LNCaP clone FGC (cell line): ENCODE measurements around the gene CACNG7.
A peak's percentile ranks its signal among the peaks of the same experiment; 100 is the strongest.
"Not testable (repeated sequence)": the region's sequence is repeated elsewhere in the genome, so short reads cannot be mapped to it uniquely, and the experiment has no call there.

Source experiments
- DNase-seq: peaks from one replicate; pipeline ENCODE4 v3.0.0-alpha.2; 2011; ENCODE audit warnings: low read depth
- H3K4me3 ChIP-seq: 2 replicates; pipeline ENCODE4 v1.5.1; 2011; ENCODE audit warnings: mild to moderate bottlenecking, low read depth, low read length, control low read depth
- CTCF ChIP-seq: IDR thresholded peaks from 2 replicates; pipeline ENCODE4 v1.5.1; 2012; ENCODE audit warnings: mild to moderate bottlenecking; ENCODE audit not compliant: control insufficient read depth, insufficient read depth; ENCODE audit errors: extremely low read depth

Gene CACNG7

DNA sequence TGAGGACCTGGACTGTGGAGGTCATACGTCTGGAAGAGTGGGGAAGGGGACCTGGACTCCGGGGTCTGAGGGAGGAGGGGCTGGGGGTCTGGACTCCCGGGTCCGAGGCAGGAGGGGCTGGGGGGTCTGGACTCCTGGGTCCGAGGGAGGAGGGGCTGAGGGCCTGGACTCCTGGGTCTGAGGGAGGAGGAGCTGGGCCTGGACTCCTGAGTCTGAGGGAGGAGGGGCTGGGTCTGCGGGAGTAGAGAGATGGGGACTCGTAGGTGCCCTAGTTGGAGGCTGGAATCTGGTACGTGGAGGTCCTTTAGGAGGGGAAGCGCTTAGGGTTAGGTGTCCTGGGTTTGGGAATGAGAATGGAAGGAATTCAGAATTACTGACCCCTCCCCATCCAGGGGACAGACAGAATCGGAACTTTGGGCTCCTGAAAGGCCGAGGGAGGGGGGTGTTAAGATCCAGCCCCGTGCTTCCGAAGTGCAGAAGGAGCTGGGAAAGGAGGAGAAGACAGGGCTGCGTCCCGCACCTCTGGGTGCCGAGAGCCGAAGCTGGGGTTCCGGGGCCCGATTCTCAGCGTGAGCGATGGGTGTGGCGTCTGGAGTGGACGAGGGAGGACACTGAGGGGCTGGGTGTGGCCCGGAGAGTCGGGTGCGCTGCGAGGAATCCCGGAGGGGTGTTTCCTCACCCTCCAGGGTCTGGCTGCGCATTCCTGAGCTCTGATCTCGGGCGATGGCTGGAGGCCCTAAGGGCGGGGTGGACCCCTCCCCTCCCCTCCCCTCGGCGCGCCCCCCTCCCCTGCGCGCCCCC is 40.8 kb upstream of the CACNG7 start:
- no peak for DNase-seq
- peak overlapping the region; percentile 74 for H3K4me3 ChIP-seq
- TF ChIP-seq CTCF, result no peak

GRCh38 chr19:53868892-53869804 is 39.9 kb upstream of the CACNG7 start:
- peak; percentile 89 for DNase-seq
- H3K4me3 ChIP-seq, result peak overlapping the region; percentile 74

DNA sequence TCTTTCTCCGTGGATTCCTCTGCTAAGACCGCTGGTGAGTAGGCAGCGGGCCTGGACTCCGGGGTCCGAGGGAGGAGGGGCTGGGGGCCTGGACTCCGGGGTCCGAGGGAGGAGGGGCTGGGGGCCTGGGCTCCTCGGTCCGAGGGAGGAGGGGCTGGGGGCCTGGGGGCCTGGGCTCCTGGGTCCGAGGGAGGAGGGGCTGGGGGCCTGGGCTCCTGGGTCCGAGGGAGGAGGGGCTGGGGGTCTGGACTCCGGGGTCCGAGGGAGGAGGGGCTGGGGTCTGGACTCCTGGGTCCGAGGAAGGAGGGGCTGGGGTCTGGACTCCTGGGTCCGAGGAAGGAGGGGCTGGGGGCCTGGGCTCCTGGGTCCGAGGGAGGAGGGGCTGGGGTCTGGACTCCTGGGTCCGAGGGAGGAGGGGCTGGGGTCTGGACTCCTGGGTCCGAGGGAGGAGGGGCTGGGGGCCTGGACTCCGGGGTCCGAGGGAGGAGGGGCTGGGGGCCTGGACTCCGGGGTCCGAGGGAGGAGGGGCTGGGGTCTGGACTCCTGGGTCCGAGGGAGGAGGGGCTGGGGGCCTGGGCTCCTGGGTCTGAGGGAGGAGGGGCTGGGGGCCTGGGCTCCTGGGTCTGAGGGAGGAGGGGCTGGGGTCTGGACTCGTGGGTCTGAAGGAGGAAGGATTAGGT is 39.1 kb upstream of the CACNG7 start:
- DNase-seq, result not testable (repeated sequence)
- peak overlapping the region; percentile 74 for H3K4me3 ChIP-seq

More at GRCh38 chr19:53868892-53869804, 39.9 kb upstream of the CACNG7 start:
- no peak for TF ChIP-seq CTCF

GRCh38 chr19:53870485-53870844 is 38.6 kb upstream of the CACNG7 start:
- no peak for TF ChIP-seq CTCF
- H3K4me3 ChIP-seq, result peak overlapping the region; percentile 74
- DNase-seq, result peak; percentile 39

DNA sequence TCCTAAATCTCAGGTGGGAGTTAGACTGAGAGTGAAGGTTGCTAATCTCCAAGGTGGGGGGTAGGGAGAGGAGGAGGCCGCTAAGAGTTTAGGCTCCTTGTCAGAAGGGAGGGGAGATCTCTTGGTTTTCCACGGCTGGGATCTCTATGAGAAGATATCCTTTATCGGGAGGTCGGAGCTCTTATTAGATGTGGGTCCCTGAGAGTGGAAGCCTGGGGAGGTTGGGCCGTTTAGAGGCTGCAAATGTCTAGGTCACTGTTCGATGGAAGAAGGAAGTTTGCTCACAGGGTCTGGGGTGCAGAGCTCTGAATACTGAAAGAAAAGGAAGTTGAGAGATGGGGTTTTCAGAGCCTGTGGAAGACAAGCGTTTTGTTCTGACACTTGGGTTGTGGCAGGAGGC is 37.6 kb upstream of the CACNG7 start:
- no peak for TF ChIP-seq CTCF
- H3K4me3 ChIP-seq, result peak overlapping the region; percentile 74; the same call in 1 of the 2 replicates
- DNase-seq, result no peak

DNA sequence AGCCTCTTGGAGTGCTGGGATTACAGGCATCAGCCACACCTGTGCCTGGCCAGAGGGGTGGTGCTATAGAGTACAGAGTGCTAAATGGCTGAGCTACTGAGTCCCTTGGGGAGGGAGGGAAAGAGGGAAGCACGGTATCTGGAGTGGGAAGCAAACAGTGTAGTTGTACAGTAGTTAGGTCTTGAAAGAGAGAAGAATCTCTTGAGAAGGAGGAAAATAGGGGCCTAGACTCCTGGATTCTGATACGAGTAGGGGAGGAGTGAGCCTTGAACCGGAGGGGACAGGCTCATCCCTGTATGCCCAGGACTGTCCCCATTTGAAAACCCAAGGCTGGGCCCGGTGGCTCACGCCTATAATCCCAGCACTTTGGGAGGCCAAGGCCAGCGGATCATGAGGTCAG is 36.3 kb upstream of the CACNG7 start:
- H3K4me3 ChIP-seq, result no peak overlapping the region
- no peak for TF ChIP-seq CTCF
- no peak for DNase-seq
